ENCODE measurements around the gene FXYD3.
"Not testable (repeated sequence)": the region's sequence is repeated elsewhere in the genome, so short reads cannot be mapped to it uniquely, and the experiment has no call there.

Gene FXYD3

DNA sequence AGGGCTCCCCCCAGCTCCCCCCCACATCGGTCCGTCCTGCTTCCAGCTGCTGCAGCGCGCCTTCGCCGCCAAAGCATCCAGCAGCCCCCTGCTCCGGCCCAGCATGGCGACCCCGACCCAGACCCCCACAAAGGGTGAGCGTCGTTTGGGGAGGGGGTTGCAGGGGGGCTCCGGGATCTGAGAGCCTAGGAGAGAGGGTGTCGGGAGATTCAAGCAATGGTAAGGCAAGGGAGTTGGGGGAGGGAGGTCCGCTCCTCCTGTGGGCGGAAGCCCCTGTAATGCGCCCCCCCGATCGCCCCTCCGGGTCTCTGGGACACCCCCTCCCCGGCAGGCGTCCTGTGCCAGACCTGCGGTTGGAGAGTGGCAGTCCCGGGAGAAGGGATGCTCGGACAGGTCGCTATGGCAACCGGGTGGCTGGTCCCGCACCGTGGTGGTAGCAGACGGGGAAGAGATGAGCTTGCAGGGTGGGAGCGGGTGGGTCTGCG lies 27.6 kb downstream of the FXYD3 start, which contains the start of gene FXYD7:
FXYD7 (plus strand) TSS at position 25 of the 485 bp plus-strand sequence; CDS start at position 104, 79 bp downstream.
- no peak for DNase-seq

DNA sequence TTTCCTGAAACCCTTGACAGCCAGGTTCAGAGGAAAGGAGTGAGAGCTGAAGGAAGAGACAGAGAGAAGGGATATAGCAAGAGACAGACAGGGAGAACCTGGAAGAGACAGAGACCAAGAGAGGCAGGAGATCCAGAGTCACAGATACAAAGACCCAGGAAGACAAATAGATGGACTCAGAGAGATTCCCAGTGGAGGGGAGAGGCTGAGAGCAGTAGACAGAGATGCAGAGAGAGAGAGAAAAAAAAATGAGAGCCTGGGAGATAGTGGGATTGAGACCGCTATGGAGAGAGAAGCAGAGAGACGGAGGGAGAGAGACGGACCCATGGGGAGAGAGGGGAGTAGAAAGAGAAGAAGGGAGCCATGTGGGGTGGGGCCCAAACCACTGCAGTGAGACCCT lies 28.2 kb downstream of the FXYD3 start:
- DNase-seq, result no peak

DNA sequence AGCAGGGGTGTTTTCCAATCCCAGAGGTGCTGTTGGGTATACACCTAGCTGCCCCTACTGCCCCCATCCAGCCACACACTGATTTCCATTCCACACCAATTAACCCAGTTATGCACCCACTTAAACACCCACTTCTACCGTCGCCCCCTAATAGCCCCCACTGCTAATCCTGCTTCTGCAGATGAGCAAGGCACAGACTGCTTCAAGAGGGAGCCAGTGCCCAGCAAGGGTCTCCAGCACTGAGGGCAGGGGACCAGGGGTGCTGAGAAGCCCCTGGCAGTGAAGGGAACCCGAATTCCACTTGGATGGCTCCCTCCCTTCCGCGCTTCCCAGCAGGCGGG lies 28.6 kb downstream of the FXYD3 start:
- no peak for DNase-seq

DNA sequence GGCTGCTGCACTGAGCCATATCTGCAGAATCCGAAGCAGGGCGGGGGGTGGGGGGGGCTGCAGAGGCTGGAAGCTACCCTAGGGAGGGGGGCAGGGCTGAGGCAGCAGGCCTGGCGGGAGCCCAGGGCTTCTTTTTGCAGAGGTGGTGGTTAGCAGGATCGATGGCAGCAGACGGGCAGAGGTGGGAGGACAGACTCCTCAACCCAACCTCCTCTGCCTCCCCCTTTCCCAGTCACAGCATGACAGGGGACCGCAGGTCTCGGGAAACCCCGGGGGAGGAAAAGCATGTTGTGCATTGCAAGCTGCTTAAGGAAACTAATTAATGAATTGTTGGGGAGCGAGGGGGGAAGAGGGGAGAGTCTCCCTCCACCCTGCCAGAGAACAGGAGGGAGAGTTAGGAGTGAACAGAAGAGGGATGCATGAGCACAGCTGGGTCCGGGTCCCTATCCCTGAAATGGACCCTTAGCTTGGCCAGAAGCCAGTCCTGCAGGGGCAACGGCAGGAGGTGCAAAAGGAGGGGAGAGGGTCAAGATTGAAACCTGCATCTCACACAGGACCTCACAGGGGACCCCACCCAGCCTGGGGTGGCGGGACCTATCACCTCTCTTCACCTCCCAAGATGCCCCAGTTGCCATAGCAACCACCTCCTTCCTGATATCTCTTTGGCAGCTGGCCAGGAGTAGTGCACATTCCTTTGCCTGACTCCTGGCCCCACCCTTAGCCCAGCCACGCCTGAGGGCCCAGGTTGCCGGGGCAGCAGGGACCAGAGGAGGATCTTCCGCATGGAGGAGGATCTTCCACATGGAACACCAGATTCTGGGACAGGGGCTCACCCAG lies 29.2 kb downstream of the FXYD3 start:
- DNase-seq, result no peak

DNA sequence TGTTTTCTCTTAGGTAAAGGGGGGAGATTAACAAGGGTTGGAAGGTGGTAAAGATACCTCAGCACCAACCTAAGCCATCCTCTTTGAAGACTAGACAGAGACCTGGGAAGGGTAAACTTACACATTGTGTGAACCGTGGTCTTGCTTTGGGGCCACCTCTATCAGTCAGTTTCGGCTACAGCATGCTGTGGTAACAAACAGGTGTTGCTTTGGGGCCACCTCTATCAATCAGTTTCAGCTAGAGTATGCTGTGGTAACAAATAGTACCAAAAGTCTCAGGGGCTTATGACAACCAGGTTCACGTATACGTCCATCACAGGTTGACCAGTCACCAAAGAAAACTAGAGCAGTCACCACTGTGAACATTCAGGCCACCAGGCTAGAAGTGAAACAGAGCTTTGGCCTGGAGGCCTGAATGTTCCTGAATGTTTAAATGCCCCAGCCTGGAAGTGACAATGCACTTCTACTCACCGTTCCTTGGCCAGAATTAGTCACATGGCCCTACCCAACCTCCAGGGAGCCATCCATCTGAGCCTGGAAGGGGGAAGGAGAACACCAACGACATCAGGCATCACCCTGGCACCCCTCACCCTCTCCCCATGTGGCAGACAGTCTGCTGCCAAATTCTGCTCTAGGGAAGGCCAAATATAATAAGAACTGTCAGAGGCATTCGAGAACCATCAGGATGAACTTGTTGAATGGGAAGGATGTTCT lies 31.3 kb downstream of the FXYD3 start:
- no peak for DNase-seq

DNA sequence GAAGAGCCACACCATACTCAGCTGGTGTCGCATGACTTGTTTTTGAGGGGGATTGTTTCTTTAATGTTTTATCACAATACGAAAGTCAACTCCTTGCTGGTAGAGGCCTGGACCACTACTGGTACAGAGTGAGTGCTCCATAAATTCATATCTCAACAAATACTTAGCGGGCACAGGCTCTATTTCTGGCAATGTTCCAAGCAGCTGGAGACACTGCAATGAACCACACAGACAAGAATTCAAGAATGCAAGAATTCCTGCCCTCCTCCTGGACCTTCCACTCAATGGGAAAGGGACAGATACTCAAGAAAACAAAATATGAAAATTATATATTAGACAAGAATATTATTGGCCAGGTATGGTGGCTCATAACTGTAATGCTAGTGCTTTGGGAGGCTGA lies 33.8 kb downstream of the FXYD3 start:
- DNase-seq, result no peak

DNA sequence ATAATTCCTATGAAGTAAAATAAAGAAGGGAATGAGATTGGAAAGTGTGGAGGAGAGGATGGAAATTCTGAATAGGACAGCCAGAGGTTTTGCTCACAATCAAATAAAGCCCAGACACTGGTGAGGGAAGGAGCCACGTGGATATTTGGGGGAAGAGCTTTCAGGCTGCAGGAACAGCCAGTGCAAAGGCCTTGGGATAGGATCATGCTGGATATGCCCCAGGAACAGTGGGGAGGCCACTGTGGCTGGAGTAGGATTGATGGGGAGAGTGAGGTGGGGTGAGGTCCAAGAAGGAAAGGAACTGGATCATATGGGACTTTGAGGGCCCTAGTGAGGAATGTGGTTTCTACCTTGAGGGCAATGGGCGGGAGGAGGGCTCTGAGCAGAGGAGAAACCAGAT lies 34.8 kb downstream of the FXYD3 start:
- no peak for DNase-seq

DNA sequence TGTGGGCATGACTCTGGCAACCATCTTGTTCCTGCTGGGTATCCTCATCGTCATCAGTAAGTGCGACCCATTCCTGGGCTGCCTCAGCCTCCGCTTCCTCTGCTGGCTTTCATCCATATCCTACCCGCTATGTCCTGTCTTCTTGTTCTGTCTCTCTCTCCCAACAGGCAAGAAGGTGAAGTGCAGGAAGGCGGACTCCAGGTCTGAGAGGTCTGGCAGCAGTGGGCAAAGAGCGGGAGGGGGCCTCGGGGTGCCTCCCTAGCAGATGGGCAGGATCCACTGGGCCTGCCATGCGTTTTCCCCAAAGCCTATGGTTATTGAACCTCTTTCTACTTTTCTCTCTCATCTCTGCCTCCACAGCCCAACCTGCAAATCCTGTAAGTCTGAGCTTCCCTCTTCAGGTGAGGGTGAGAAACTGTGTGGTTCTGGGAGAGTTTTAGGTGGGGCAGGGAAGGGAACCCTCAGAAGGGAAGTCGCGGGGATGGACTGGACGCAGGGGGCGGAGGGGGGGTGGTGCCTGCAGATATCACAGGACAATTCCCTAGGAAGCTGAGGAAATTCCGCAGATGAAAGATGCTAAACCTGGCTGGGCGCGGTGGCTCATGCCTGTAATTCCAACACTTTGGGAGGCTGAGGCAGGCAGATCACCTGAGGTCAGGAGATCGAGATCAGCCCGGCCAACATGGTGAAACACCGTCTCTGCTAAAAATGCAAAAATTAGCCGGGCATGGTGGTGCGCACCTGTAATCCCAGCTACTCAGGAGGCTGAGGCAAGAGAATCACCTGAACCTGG lies 35.8 kb downstream of the FXYD3 start:
- DNase-seq, result no peak

DNA sequence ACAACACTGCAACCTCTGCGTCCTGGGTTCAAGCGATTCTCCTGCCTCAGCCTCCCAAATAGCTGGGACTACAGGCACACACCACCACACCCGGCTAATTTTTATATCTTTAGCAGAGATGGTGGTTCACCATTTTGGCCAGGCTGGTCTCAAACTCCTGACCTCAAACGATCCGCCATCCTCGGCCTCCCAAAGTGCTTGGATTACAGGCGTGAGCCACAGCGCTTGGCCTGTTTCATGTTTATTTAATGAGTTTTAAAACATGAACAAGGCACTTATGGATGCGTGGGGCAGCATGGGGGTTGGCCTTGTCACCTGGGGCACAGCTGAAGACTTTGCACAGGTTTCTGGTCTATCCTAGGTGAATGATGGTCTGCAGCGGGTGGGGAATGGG lies 37.5 kb downstream of the FXYD3 start:
- DNase-seq, result not testable (repeated sequence)

DNA sequence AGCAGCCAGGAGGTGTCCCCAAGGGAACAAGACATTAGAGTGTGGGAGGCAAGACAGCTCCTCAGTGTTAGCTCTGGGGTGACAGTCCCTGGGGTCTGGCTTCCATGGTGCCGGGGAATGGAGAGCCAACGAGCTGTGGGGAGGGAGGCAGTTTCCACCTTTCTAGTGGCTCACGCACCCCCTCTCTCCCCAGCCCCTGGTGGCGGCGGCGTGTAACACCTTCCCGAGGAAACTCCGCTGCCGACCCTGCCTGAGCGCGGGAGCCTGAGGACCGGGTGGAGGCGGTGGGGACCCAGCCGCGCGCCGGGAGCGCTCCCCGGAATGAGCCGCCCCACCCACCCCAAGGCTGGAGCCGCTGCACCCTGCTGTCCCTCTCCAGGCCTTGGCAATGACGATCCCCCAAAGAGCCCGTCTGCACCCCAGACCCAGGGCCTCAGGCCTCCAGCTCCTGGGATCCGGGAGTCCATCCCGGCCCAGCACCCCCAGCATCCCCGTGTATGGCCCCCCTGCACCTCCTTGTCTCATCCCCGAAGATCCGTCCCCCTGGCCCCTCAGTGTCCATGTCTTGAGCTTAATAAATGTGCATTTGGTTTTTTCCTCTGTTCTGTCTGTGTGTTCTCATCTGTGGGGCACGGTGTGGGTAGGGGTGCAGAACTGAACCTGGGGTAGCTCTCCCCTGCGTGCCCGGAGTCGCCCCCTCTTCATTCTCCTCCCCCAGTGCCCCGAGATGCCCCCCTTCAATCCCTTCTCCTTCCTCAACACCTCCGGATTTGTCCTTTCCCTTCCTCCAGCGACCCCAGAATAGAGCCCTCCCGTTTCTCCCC lies 38.3 kb downstream of the FXYD3 start:
- peak; percentile 78 for DNase-seq

DNA sequence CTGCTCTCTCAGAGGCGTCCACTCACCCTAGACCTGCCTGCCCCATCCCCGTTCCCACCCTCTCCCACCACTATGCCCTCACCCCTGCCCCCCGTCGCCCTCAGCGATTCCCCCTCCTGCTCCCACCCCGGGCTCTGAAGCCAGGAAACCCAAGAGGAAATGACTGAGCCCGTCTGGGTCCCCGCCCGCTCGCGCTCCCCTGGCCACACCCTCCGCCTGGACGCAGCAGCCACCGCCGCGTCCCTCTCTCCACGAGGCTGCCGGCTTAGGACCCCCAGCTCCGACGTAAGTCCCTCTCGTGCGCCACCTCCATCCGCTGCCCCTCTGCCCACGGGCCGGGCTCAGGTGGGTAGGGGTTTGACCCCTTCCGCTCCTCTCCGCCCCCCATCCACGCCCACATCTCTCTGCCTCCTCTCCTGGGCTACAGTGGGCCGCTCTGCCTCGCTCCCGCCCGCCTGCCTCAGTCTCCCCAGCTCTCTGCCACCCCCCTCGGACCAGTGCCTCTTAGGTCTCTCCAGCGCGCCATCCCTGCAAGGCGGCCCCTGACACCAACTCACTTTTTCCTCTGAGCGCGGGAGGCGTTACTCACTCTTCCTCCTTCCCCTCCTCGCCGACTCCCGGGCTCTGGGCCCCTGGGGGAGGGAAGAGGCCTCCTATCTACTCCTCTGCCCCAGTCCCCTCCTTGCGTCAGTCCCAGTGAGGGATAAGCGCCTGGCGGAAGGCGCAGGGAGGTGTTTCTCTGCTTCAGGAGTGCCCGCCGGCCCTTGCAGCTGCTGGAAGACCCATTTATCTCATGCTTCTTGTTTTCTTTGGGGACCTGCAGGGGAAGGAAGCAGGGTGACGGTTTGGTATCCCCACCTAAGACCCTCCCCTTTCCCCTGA lies 39.1 kb downstream of the FXYD3 start, which contains the start of gene FXYD5:
FXYD5 (plus strand) TSS at position 211 of the 882 bp plus-strand sequence. CDS start 816 bp downstream, outside the sequence.
- DNase-seq, result peak; percentile 79

DNA sequence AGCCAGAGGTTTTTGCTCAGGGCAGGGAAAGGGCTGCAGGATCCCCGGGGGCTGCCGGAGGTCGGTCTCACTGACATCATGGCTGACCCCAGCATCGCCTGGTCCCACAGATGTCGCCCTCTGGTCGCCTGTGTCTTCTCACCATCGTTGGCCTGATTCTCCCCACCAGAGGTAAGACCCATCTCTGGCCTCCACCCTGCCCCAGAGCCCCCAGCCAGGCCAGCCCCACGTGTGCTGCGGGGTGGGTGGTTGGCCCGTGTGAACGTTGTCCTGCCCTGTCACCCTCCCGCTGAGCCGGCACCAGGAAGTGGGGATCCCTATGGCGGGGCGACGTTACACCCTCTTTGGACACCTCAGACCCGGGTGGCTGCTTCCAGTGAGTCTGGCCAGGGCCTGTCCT lies 39.8 kb downstream of the FXYD3 start:
- DNase-seq, result no peak

DNA sequence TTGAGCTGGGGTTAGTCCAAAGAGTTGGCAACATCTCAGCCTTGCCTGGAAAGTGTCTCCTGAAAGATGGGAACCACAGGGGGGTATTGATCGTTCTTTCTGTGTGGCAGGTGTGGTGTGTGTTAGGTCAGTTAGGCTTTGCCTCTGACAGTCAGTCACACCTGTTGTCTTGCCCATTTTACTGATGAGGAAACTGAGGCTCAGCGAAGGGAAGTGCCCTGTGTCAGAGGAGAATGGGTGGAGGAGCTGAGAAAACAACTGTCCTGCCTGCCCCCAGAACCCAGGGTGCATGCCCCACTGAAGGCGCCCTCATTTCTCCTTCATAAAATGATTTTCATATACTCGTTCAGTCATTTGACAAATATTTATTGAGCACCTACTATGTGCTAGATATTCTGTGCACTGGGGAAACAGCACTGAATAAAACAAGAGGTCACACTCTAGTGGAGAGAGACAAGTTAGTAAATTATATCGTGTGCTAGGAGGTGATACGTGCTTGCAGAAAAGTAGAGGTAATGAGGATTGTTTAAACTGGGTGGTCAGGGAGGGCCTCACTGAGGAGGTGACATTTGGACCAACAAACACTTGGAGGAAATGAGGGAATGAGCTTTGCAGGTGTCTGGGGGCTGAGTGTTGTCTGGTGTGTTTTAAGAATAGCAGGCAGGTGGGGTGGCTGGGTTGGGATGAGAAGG lies 40.5 kb downstream of the FXYD3 start:
- DNase-seq, result no peak

DNA sequence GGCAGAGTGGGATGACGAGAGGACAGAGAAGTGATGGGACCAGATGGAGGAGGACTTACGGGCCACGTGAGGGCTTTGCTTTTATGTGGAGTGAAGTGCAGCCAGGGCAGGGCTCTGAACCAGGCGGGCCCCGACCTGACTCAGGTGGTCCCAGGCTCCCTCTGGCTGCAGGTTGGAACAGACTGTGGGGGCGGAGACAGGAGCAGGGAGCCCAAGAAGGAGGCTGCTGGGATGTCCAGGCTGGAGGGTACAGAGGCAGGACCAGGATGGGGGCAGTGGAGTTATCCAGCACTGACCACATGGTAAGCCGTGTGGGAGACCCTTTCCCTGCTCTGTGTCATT lies 41.0 kb downstream of the FXYD3 start:
- no peak for DNase-seq

DNA sequence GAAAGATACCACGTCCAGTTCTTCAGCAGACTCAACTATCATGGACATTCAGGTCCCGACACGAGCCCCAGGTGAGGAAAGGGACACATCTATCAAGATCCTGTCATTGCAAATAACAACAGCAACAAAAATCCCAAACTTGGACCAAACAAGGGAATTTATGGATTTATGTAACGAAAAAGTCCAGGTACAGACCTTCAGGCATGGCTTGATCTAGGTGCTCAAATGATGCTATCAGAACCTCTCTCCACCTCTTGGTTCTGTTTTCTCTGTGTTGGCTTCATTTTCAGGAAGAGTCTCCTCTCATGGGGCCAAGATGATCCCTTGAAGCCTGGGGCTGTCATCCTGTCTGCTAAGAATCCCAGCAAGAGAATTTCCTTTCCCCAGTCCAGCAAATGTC lies 41.8 kb downstream of the FXYD3 start:
- DNase-seq, result no peak

DNA sequence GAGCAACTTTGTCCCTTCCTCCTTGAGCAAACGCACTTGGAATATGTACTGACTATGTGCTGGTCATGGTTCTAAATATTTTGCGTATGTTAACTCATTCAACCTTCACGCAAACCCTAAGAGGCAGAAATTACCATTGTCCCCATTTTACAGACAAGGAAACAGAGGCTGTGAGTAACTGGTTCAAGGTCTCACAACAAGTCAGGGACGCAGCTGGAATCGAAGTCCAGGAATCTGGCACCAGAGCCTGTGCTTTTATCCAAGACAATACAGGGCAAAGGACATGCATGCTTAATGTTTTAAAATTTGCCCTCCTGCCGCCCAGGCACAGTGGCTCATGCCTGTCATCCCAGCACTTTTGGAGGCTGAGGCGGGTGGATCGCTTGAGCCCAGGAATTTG lies 44.0 kb downstream of the FXYD3 start:
- DNase-seq, result no peak

DNA sequence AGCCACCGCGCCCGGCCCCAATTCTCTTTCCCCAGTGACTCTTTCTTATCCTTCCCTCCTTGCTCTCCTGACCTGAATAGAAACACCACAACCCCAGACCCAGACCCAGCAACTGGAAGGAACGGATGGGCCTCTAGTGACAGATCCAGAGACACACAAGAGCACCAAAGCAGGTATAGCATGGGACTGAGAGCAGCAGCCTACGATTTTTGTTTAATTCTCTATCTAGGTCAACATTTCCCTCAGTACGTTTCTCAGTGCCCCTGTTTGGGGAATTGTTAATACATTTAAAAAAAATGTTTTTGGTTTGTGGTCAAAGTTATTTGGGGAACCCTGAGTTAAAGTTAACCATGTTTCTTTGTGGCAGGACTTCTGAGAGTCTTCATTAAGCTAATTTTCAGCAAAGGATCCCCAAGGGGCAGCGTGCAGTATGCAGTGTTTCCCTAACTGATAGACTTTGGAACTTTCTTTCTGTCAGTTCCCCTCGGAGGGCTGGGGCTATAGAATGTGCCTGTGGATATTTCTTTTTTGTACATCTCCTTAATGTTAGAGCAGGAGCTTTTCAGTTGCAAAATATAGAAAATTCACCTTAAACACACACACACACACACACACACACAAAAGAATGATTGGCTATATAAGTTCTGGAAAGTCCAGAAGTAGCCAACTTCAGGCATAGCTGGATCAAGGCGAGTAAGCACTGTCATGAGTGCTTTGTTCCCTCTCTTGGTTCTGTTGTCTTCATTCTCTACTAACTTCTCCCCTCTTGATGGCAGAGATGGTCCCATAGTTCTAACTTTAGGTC lies 45.2 kb downstream of the FXYD3 start:
- DNase-seq, result no peak

DNA sequence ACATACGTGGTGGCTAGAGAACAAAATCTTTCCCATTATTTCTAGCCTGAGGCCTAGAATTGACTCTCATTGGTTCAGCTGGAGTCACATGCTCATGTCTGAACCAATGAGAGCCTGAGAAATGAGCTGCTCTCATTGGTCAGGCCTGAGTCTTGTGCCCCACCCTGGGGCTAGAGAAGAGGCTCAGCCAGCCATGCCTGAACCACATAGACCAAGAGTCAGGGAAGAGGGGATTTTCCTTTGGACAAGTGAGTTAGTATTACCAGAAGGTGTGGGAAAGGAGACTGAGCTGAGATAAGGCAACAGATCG lies 45.8 kb downstream of the FXYD3 start:
- DNase-seq, result no peak

DNA sequence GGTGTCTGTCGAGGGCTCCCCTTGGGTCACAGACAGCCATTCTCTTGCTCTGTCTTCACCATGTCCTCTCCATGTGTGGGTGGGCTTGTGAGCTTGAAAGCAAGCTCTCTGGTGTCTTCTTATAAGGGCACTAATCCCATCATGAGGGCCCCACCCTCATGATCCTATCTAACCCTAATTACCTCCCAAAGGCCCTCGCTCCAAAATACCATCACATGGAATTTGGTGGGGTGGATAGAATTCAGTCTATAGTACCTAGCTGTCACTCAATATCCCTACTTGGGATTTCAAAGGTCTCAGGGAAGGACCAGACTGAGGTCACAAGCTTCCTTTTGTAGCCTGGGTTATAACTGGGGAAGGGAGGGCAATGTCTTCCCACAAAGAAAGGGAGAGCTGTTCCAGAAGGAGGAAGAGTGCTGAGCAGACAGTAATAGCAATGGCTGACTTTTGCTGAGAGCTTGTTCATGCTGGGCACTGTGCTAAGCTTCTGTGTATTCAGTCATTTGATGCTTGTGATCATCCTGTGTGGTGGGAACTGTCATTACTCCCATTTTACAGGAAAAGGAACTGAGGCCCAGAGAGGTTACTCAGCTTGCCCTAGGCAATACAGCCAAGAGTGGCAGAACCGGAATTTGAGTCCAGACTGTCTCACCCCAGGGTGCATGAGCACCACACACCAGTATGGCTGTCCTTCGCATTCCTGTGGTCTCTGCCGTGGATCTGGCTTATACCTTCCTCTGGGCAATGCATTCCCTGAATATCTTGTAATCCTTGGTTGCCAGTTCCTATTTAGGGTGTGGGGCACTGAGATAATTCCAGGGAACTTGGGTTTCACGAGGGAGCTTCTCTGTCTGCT lies 47.1 kb downstream of the FXYD3 start:
- no peak for DNase-seq

Measured in activated CD4-positive, alpha-beta T cell treated with anti-CD3 and anti-CD28 coated beads, Interleukin-2, amount 50 U/mL, for 1 hour (primary cell).